ENCODE data around the gene TSHZ3.

- no peak for TF ChIP-seq CTCF (IDR thresholded peaks at IDR 0.05)
- no peak for TF ChIP-seq POLR2A (IDR thresholded peaks at IDR 0.05)
Measured at GRCh38 chr19:31254611-31255010, 94.6 kb downstream of the TSHZ3 start.

Measured in uterus (tissue), 2 donors.